GM19397 (cell line): ENCODE data around the gene GRN.
"Not testable (repeated sequence)": the region's sequence is repeated elsewhere in the genome, so short reads cannot be mapped to it uniquely, and the experiment has no call there.

Experiments used
- ATAC-seq: cut with Tn5 transposase; IDR thresholded peaks from one replicate; pipeline ENCODE4 v1.9.1; 2021; ENCODE audit warnings: mild to moderate bottlenecking, moderate library complexity; ENCODE audit not compliant: unreplicated experiment

GRN gene

GRCh38 chr17:44321246-44322120, 23.6 kb upstream of the GRN start:
- no peak for ATAC-seq

GRCh38 chr17:44322236-44322895, 22.7 kb upstream of the GRN start:
- ATAC-seq, result no peak

GRCh38 chr17:44323359-44324091, 21.6 kb upstream of the GRN start:
- ATAC-seq, result no peak

GRCh38 chr17:44324092-44324570, 21.0 kb upstream of the GRN start:
- peak; percentile 0 for ATAC-seq

- peak; percentile 80 for ATAC-seq
Observed at GRCh38 chr17:44324571-44325275, 20.4 kb upstream of the GRN start, which contains the start of gene SLC25A39. Gene SLC25A39, minus strand, starts transcription at chr17:44324823. Its CDS starts 1,261 bp downstream, at chr17:44323562.

GRCh38 chr17:44326861-44327444, 18.1 kb upstream of the GRN start:
- peak; percentile 46 for ATAC-seq

- ATAC-seq, result no peak
Observed at GRCh38 chr17:44327715-44328449, 17.2 kb upstream of the GRN start.

- not testable (repeated sequence) for ATAC-seq
Observed at GRCh38 chr17:44329516-44329915, 15.6 kb upstream of the GRN start.

GRCh38 chr17:44330263-44330662, 14.8 kb upstream of the GRN start:
- ATAC-seq, result not testable (repeated sequence)

GRCh38 chr17:44331249-44331760, 13.8 kb upstream of the GRN start:
- no peak for ATAC-seq

- ATAC-seq, result no peak
Observed at GRCh38 chr17:44333371-44333770, 11.7 kb upstream of the GRN start.

- ATAC-seq, result no peak
Observed at GRCh38 chr17:44334315-44334714, 10.8 kb upstream of the GRN start.

GRCh38 chr17:44334727-44335126, 10.4 kb upstream of the GRN start:
- ATAC-seq, result no peak

- no peak for ATAC-seq
Observed at GRCh38 chr17:44335564-44335963, 9.5 kb upstream of the GRN start.

- no peak for ATAC-seq
Observed at GRCh38 chr17:44335968-44336367, 9.1 kb upstream of the GRN start.

- no peak for ATAC-seq
Observed at GRCh38 chr17:44338702-44339101, 6.4 kb upstream of the GRN start.

GRCh38 chr17:44340553-44340952, 4.5 kb upstream of the GRN start:
- ATAC-seq, result not testable (repeated sequence)

- no peak for ATAC-seq
Observed at GRCh38 chr17:44343510-44344209, 1.4 kb upstream of the GRN start.
